Upper lobe of left lung (tissue), 4 donors: Measurements from ENCODE around the gene QPRT.

Experiments
- CTCF ChIP-seq, 6 experiments: fragments of 450-650 bp in 4 of 6; fragments of 200-600 bp in 2 of 6; sonication (generic) in 2 of 6; IDR thresholded peaks; one replicate each; pipeline ENCODE4 v1.5.1; 2016 to 2019; ENCODE audit warnings: antibody characterized with exemption in 6 of 6
- POLR2AphosphoS5 ChIP-seq, 2 donors: sonication (generic); formaldehyde crosslinking; IDR thresholded peaks; one replicate each; pipeline ENCODE4 v1.5.1; 2017; ENCODE audit warnings: antibody characterized with exemption in 2 of 2

- no peak for TF ChIP-seq POLR2AphosphoS5 (IDR thresholded peaks at IDR 0.05)
- TF ChIP-seq CTCF (IDR thresholded peaks at IDR 0.05), result no peak
Measured at GRCh38 chr16:29645694-29646187, 33.2 kb upstream of the QPRT start.
